ENCODE measurements around the gene SLC4A9.

GRCh38 chr5:140364472-140364765 lies 4.4 kb downstream of the SLC4A9 start:
- TF ChIP-seq POLR2A (IDR thresholded peaks at IDR 0.05) (no peak), CTCF (IDR thresholded peaks at IDR 0.05) (no peak)
